MCF 10A (cell line): ENCODE measurements around the gene FAM161B. TPM values are rescaled to one million over a fixed set of nuclear protein-coding genes. Genes with fewer than 3 reads are reported as not detected.
"Not testable (repeated sequence)": the region's sequence is repeated elsewhere in the genome, so short reads cannot be mapped to it uniquely, and the experiment has no call there.

ENCODE experiments used
- BruUV-seq: library from RNA; stranded (reverse); fragments of 400-500 nt; replicated peaks from 2 replicates; lab custom pipeline; 2021; lab: Mats Ljungman, UMichigan
- CTCF ChIA-PET: fragments of 300-600 bp; sonication (Branson Sonifier 250); formaldehyde crosslinking; extraction: SDS; loops from one replicate; lab custom pipeline; 2021; ENCODE audit warnings: antibody characterized with exemption, inconsistent platforms; lab: Yijun Ruan, JAX
- POLR2A ChIA-PET: fragments of 300-600, 350-650 bp; sonication (Branson Sonifier 250); formaldehyde crosslinking; extraction: SDS; loops from one replicate; lab custom pipeline; 2020; ENCODE audit warnings: antibody characterized with exemption, inconsistent platforms; lab: Yijun Ruan, JAX
- DNase-seq: peaks from one replicate; pipeline ENCODE4 v3.0.0-alpha.2; 2018; ENCODE audit not compliant: unreplicated experiment
- H3K27ac Mint-ChIP-seq: one replicate; pipeline ENCODE4 v1.8.0; 2022; ENCODE audit warnings: mild to moderate bottlenecking, low read depth, mixed read lengths; ENCODE audit not compliant: unreplicated experiment
- H3K27me3 Mint-ChIP-seq: one replicate; pipeline ENCODE4 v1.8.0; 2022; ENCODE audit warnings: mixed read lengths; ENCODE audit not compliant: insufficient read depth, unreplicated experiment
- H3K36me3 Mint-ChIP-seq: one replicate; pipeline ENCODE4 v1.8.0; 2022; ENCODE audit warnings: mild to moderate bottlenecking, moderate library complexity, mixed read lengths; ENCODE audit not compliant: insufficient read depth, unreplicated experiment
- H3K4me1 Mint-ChIP-seq: one replicate; pipeline ENCODE4 v1.8.0; 2022; ENCODE audit warnings: mixed read lengths; ENCODE audit not compliant: insufficient read depth, unreplicated experiment
- H3K4me3 Mint-ChIP-seq: one replicate; pipeline ENCODE4 v1.8.0; 2022; ENCODE audit warnings: mild to moderate bottlenecking, moderate library complexity, mixed read lengths; ENCODE audit not compliant: unreplicated experiment
- H3K9me3 Mint-ChIP-seq: one replicate; pipeline ENCODE4 v1.8.0; 2022; ENCODE audit warnings: mixed read lengths; ENCODE audit not compliant: unreplicated experiment
- CTCF ChIP-seq: fragments of 200-600 bp; IDR thresholded peaks from one replicate; pipeline ENCODE4 v1.8.0; 2022; ENCODE audit warnings: antibody characterized with exemption, mild to moderate bottlenecking; ENCODE audit not compliant: unreplicated experiment
- intact Hi-C: fragments of 100-400 bp; cut with micrococcal nuclease; formaldehyde crosslinking; loops from 2 replicates; pipeline ENCODE4 v1.14.1; 2022
- total RNA-seq: library from RNA; stranded (reverse); gene quantifications from 2 replicates; pipeline ENCODE4 v1.2.3, GENCODE V29; 2022

The FAM161B gene
- total RNA-seq, 1 experiment from 2014 or later: 2.1 TPM

GRCh38 chr14:73997108-73997943 lies 47.4 kb upstream of the FAM161B start:
- peaks cover 25% of the 10 kb centered on the region for H3K36me3 Mint-ChIP-seq
- H3K9me3 Mint-ChIP-seq: no peaks in the 10 kb centered on the region
- no peak for TF ChIP-seq CTCF
- intact Hi-C loops: no loop called here
- no peaks in the 10 kb centered on the region for H3K4me1 Mint-ChIP-seq
- DNase-seq: no peak
- H3K27me3 Mint-ChIP-seq: no peaks in the 10 kb centered on the region
- CTCF ChIA-PET: interaction anchor here (0.6 kb wide), 1 partner anchor 38 kb away, joined by 3 read pairs; no protein-coding TSS in a partner anchor
- POLR2A ChIA-PET: interaction anchor here (1.2 kb wide), 1 partner anchor 37 kb away, joined by 3 read pairs; no protein-coding TSS in a partner anchor
- H3K27ac Mint-ChIP-seq: no peak overlapping the region
- no peak overlapping the region for H3K4me3 Mint-ChIP-seq
- no TSS peak for BruUV-seq

GRCh38 chr14:73996731-73997107 lies 46.8 kb upstream of the FAM161B start:
- Mint-ChIP-seq H3K27ac (no peak overlapping the region), H3K27me3 (no peaks in the 10 kb centered on the region), H3K36me3 (peaks cover 31% of the 10 kb centered on the region), H3K9me3 (no peaks in the 10 kb centered on the region), H3K4me1 (no peaks in the 10 kb centered on the region), H3K4me3 (no peak overlapping the region)
- no peak for DNase-seq
- no TSS peak for BruUV-seq
- no peak for TF ChIP-seq CTCF
- intact Hi-C loops: no loop called here
- POLR2A ChIA-PET: interaction anchor here (1.2 kb wide), 1 partner anchor 36 kb away, joined by 3 read pairs; no protein-coding TSS in a partner anchor
- CTCF ChIA-PET: no interaction called here

GRCh38 chr14:73995977-73996378 lies 46.1 kb upstream of the FAM161B start:
- no peaks in the 10 kb centered on the region for H3K9me3 Mint-ChIP-seq
- H3K27me3 Mint-ChIP-seq: no peaks in the 10 kb centered on the region
- no peaks in the 10 kb centered on the region for H3K4me1 Mint-ChIP-seq
- ChIA-PET CTCF (interaction anchor here (0.6 kb wide), 1 partner anchor 143 kb away, joined by 3 read pairs; no protein-coding TSS in a partner anchor), POLR2A (interaction anchor here (0.6 kb wide), 1 partner anchor 33 kb away, joined by 3 read pairs; no protein-coding TSS in a partner anchor)
- no peak for DNase-seq
- peak overlapping the region; percentile 8 for H3K27ac Mint-ChIP-seq
- peaks cover 28% of the 10 kb centered on the region for H3K36me3 Mint-ChIP-seq
- intact Hi-C loops: no loop called here
- TF ChIP-seq CTCF: no peak
- no TSS peak for BruUV-seq
- H3K4me3 Mint-ChIP-seq: no peak overlapping the region

GRCh38 chr14:73994926-73995325 lies 45.0 kb upstream of the FAM161B start:
- peak overlapping the region; percentile 35 for H3K27ac Mint-ChIP-seq
- peaks cover 18% of the 10 kb centered on the region for H3K36me3 Mint-ChIP-seq
- intact Hi-C loops, CTCF ChIA-PET, POLR2A ChIA-PET, H3K27me3 Mint-ChIP-seq, H3K4me3 Mint-ChIP-seq, H3K4me1 Mint-ChIP-seq, BruUV-seq, H3K9me3 Mint-ChIP-seq, DNase-seq: not testable (repeated sequence)
